ENCODE results near the gene METAP2.
"Not testable (repeated sequence)": the region's sequence is repeated elsewhere in the genome, so short reads cannot be mapped to it uniquely, and the experiment has no call there.

DNA sequence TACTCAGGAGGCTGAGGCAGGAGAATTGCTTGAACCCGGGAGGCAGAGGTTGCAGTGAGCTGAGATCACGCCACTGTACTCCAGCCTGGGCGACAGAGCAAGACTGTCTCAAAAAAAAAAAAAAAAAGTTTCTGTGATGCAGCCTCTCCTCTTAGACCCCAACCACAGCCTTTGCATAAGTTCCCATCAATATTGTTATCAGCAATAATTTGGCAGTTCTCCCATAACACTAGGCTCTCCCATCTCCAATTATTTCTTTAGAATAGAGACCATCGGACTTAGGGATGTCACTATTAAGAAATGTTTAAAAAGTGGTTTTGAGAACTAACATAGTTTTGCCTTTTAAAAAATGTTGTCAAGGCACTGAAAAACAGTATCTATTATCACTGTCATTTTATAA, 10.2 kb upstream of the METAP2 start:
- TF ChIP-seq POLR2A, TAF1, POLR2AphosphoS5, POU2F2, SPI1 (IDR thresholded peaks at IDR 0.05; ENCODE audit: low read depth, low read length): not testable (repeated sequence)

Measured in GM12891 (cell line).